Sigmoid colon (tissue), 7 donors: ENCODE results near the gene CDAN1. TPM values are rescaled to one million over a fixed set of nuclear protein-coding genes. Genes with fewer than 3 reads are reported as not detected.

ENCODE experiments used
- DNase-seq: peaks from one replicate; pipeline ENCODE4 v3.0.0-alpha.2; 2019
- H3K27ac ChIP-seq, 4 donors: fragments of 200-600 bp; sonication (generic); one replicate each; pipeline ENCODE4 v1.5.1; 2016 to 2019; ENCODE audit warnings: mild to moderate bottlenecking in 1 of 4
- H3K27me3 ChIP-seq, 3 donors: fragments of 200-600 bp; sonication (generic); one replicate each; pipeline ENCODE4 v1.5.1; 2019; ENCODE audit warnings: mild to moderate bottlenecking in 1 of 3
- H3K36me3 ChIP-seq, 4 donors: fragments of 200-600 bp; sonication (generic); one replicate each; pipeline ENCODE4 v1.5.1; 2016 to 2019
- H3K4me1 ChIP-seq, 4 donors: fragments of 200-600 bp; sonication (generic); one replicate each; pipeline ENCODE4 v1.5.1; 2017 to 2019
- H3K4me3 ChIP-seq, 4 donors: fragments of 200-600 bp; sonication (generic); one replicate each; pipeline ENCODE4 v1.5.1; 2017 to 2019; ENCODE audit warnings: mild to moderate bottlenecking in 2 of 4, moderate library complexity in 1 of 4
- H3K9me3 ChIP-seq, 4 donors: fragments of 200-600 bp in 3 of 4; sonication (generic) in 3 of 4; one replicate each; pipeline versions ENCODE4 v1.5.1 to v1.6.1; 2013 to 2019
- EP300 ChIP-seq, 4 donors: sonication (generic); formaldehyde crosslinking; IDR thresholded peaks; one replicate each; pipeline ENCODE4 v1.6.1; 2017; ENCODE audit warnings: antibody characterized with exemption in 4 of 4
- POLR2A ChIP-seq, 2 donors: fragments of 450-650 bp; IDR thresholded peaks; one replicate each; pipeline ENCODE4 v1.6.1; 2016; ENCODE audit warnings: antibody characterized with exemption in 2 of 2, mild to moderate bottlenecking in 2 of 2, moderate library complexity in 2 of 2
- POLR2AphosphoS5 ChIP-seq, 4 donors: sonication (generic); formaldehyde crosslinking; IDR thresholded peaks; one replicate each; pipeline ENCODE4 v1.6.1; 2017; ENCODE audit warnings: antibody characterized with exemption in 4 of 4
- WGBS, 2 donors: extraction: QIAGEN DNeasy Blood & Tissue Kit; methylation state at CpG; one replicate each; pipeline ENCODE4 v1.1.7; 2013; 5-methylcytosine and 5-hydroxymethylcytosine counted together
- intact Hi-C: fragments of 100-400 bp; cut with DNase I; formaldehyde crosslinking; loops from one replicate; pipeline ENCODE4 v1.15.1; 2023
- polyA plus RNA-seq, 3 donors: library from polyadenylated mRNA; stranded (reverse); fragments of 200-250 nt; gene quantifications; one replicate each; pipeline ENCODE4 v1.2.3, GENCODE V29; 2013
- total RNA-seq, 4 donors: library from RNA; depleted of rRNA; stranded (reverse); fragments of >200 nt; gene quantifications; one replicate each; pipeline ENCODE4 v1.1.0, GENCODE V29; 2016
- TF ChIP-seq, protein P1 (sequence below), 4 experiments: fragments of 450-650 bp in 3 of 4; fragments of 200-600 bp in 1 of 4; IDR thresholded peaks; one replicate each; pipeline ENCODE4 v1.5.1; 2016 to 2019; ENCODE audit warnings: antibody characterized with exemption in 4 of 4, mild to moderate bottlenecking in 3 of 4, moderate library complexity in 2 of 4
- donor health status: healthy with polysubstance abuse.
- donor health status: Bipolar disorder and iron deficiency.
- donor health status: healthy.

CDAN1 gene
- total and polyA plus RNA-seq, 7 donors: 1.2 to 11.4 (median 8.0) TPM

DNA sequence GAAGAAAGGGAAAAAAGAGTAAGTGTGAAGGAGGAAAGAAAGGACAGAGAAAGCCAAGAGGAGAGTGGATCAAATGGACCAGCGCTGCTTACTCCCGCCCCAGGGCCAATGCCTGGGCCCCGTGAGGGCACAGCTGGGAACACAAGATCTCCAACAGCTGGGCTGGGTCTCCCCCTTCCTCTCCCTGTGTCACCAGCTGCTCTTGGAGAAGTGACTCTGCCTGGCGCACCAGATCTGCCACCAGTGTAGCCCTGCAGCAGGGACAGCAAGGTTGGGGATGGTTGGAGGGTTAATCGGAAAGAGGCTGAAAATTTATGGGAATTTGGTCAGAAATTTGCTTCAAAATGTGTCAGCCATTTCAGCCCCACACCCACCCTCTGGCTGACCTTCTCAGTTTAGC is 8.4 kb downstream of the CDAN1 start:
- Histone ChIP-seq H3K27me3 (no peaks in the 10 kb centered on the region), H3K4me3 (no peak overlapping the region), H3K27ac (no peak overlapping the region), H3K4me1 (no peaks in the 10 kb centered on the region), H3K9me3 (no peaks in the 10 kb centered on the region), H3K36me3 (peaks cover 24 to 100% (median 59%) of the 10 kb centered on the region in 4 donors)
- intact Hi-C loops: no loop called here
- TF ChIP-seq POLR2AphosphoS5 (IDR thresholded peaks at IDR 0.05) (peak in 1 of 4 donors; percentile 5), EP300 (IDR thresholded peaks at IDR 0.05) (no peak)
- WGBS, 2 donors: 81 to 90% methylated on average over 5 of the region's 5 CpGs
- DNase-seq: no peak

DNA sequence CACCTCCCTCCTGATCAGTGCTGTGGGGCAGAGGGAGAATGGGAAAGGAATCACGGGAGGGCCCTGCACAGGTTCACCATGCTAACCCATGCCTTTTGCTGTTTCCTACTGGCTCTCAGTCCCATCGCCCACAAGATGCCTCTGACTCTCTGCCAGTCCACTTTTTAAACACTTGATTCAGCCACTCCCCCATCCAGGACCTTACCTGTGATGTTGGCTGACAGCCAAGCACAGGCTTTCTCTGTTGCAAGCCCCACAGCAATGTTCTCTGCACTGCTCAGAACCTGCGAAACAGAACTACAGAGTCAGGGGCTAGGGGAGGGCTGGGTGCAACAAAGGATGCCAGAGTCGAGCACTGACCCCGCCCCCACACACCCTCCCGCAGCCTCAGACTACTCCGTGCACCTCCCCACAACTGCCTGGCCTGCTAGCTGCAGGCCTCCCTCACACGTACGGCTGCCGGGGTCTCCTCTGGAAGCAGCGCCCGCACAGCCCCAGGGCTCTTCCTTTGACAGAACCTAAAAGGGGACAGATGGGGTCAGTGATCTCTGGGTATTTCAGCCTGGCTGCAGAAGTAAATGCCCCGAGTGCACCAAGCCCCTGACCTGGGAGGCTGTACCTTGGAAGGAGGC is 9.1 kb downstream of the CDAN1 start:
- no peaks in the 10 kb centered on the region for H3K9me3 ChIP-seq
- H3K27me3 ChIP-seq: no peaks in the 10 kb centered on the region
- peaks cover 26 to 100% (median 63%) of the 10 kb centered on the region in 4 donors for H3K36me3 ChIP-seq
- H3K27ac ChIP-seq: no peak overlapping the region
- WGBS, 2 donors: 86 to 91% methylated on average over 13 of the region's 13 CpGs
- no peaks in the 10 kb centered on the region for H3K4me1 ChIP-seq
- intact Hi-C loops: no loop called here
- TF ChIP-seq POLR2A (IDR thresholded peaks at IDR 0.05) (no peak), POLR2AphosphoS5 (IDR thresholded peaks at IDR 0.05) (no peak), EP300 (IDR thresholded peaks at IDR 0.05) (no peak)
- TF ChIP-seq, protein P1, sequence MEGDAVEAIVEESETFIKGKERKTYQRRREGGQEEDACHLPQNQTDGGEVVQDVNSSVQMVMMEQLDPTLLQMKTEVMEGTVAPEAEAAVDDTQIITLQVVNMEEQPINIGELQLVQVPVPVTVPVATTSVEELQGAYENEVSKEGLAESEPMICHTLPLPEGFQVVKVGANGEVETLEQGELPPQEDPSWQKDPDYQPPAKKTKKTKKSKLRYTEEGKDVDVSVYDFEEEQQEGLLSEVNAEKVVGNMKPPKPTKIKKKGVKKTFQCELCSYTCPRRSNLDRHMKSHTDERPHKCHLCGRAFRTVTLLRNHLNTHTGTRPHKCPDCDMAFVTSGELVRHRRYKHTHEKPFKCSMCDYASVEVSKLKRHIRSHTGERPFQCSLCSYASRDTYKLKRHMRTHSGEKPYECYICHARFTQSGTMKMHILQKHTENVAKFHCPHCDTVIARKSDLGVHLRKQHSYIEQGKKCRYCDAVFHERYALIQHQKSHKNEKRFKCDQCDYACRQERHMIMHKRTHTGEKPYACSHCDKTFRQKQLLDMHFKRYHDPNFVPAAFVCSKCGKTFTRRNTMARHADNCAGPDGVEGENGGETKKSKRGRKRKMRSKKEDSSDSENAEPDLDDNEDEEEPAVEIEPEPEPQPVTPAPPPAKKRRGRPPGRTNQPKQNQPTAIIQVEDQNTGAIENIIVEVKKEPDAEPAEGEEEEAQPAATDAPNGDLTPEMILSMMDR (IDR thresholded peaks at IDR 0.05): no peak
- H3K4me3 ChIP-seq: no peak overlapping the region
- DNase-seq: no peak

DNA sequence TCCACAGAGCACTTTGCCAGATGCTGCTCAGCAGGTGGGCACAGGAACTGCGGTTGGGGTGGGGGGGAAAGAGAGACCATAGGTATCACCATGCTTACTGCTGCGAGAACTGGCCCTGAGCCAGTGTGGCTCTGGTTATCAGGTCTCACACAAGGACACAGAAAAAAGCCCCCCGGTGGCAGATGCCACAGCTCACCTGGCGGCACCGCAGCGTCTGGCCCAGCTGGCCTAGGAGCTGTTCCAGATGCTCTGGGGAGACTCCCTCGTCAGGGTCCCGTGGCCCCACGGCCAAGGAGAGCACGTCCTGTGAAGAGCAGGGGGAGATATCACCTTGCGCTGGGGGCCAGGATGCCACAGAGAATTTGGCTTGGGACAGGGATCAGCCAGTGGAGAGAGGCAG is 10.8 kb downstream of the CDAN1 start:
- peaks cover 22 to 99% (median 64%) of the 10 kb centered on the region in 4 donors for H3K36me3 ChIP-seq
- H3K27ac ChIP-seq: peak overlapping the region in 1 of 4 donors; percentile 2
- H3K9me3 ChIP-seq: no peaks in the 10 kb centered on the region
- no peak for TF ChIP-seq EP300 (IDR thresholded peaks at IDR 0.05)
- TF ChIP-seq POLR2A (IDR thresholded peaks at IDR 0.05): no peak
- TF ChIP-seq, protein P1 (IDR thresholded peaks at IDR 0.05): no peak
- 90 to 94% methylated on average over 11 of the region's 11 CpGs for WGBS, 2 donors
- H3K4me1 ChIP-seq: no peaks in the 10 kb centered on the region
- no peaks in the 10 kb centered on the region for H3K27me3 ChIP-seq
- DNase-seq: no peak
- H3K4me3 ChIP-seq: no peak overlapping the region
- intact Hi-C loops: no loop called here

DNA sequence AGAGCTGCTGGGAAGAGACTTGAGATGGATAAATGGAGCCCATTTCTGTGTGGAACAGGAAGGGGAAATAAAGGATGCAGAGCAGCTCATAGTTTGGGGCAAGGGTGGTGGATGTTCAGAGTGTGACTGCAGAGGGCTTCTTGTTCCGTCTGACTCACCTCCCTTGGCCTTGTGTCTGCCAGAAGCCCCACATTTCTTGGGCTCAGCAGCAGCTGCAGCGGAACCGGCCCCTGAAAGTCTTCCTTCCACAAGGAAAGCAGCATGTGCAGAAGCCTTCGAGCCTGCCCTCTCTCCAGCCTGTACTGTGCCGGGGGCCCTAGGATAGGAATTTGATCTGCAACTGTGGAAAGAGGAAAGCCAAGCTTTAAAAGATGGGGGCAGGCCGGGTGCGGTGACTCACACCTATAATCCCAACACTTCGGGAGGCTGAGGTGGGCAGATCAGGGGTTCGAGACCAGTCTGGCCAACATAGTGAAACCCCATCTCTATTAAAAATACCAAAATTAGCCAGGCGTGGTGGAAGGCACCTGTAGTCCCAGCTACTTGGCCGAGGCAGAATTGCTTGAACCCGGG is 11.5 kb downstream of the CDAN1 start:
- 92 to 93% methylated on average over 12 of the region's 12 CpGs for WGBS, 2 donors
- H3K4me1 ChIP-seq: no peaks in the 10 kb centered on the region
- no peaks in the 10 kb centered on the region for H3K9me3 ChIP-seq
- H3K27me3 ChIP-seq: no peaks in the 10 kb centered on the region
- TF ChIP-seq, protein P1 (IDR thresholded peaks at IDR 0.05): no peak
- TF ChIP-seq POLR2A (IDR thresholded peaks at IDR 0.05) (no peak), EP300 (IDR thresholded peaks at IDR 0.05) (no peak), POLR2AphosphoS5 (IDR thresholded peaks at IDR 0.05) (no peak)
- peaks cover 23 to 99% (median 67%) of the 10 kb centered on the region in 4 donors for H3K36me3 ChIP-seq
- DNase-seq: peak; percentile 61
- intact Hi-C loops: no loop called here
- H3K27ac ChIP-seq: no peak overlapping the region
- no peak overlapping the region for H3K4me3 ChIP-seq

GRCh38 chr15:42724276-42724675 is 12.7 kb downstream of the CDAN1 start:
- Histone ChIP-seq H3K27me3 (no peaks in the 10 kb centered on the region), H3K27ac (no peak overlapping the region), H3K9me3 (no peaks in the 10 kb centered on the region), H3K36me3 (peaks cover 35 to 99% (median 70%) of the 10 kb centered on the region in 4 donors), H3K4me3 (no peak overlapping the region), H3K4me1 (no peaks in the 10 kb centered on the region)
- 92 to 93% methylated on average over 6 of the region's 6 CpGs for WGBS, 2 donors
- intact Hi-C loops: no loop called here
- no peak for TF ChIP-seq POLR2AphosphoS5 (IDR thresholded peaks at IDR 0.05)
- TF ChIP-seq POLR2A (IDR thresholded peaks at IDR 0.05): no peak
- TF ChIP-seq, protein P1 (IDR thresholded peaks at IDR 0.05): no peak
- no peak for TF ChIP-seq EP300 (IDR thresholded peaks at IDR 0.05)
- no peak for DNase-seq
